GM19463 (cell line): ENCODE results near the gene ZNF474.

Experiments
- ATAC-seq: cut with Tn5 transposase; IDR thresholded peaks from one replicate; pipeline ENCODE4 v1.9.1; 2021; ENCODE audit warnings: mild to moderate bottlenecking, moderate library complexity; ENCODE audit not compliant: unreplicated experiment

The ZNF474 gene

DNA sequence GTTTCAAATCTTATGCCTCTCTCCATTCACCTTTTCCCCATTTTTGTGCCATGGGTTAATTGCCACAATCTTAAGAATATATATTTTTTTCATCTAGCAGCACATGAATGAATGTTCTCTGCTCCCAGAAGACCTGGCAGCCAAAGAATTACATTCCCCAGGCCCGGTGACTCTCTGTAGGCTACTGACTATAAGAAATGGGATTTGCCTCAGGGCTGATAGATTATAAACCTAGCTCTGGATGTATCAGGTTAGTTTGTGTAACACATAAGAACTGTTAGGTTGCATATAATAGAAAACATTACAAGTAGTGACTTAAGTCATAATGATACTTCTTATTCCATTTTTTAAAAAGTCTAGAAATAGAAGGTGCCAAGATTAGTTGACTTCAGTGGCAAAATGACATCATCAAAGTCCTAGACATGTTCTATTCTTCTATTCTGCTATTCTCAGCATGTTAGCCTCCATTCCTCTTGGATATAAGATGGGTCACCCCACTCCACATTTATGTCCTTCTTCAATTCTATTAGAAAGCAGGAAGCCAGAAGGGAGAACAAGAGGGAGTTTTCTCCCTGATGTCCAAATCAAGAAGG lies 10.9 kb upstream of the ZNF474 start:
- no peak for ATAC-seq

DNA sequence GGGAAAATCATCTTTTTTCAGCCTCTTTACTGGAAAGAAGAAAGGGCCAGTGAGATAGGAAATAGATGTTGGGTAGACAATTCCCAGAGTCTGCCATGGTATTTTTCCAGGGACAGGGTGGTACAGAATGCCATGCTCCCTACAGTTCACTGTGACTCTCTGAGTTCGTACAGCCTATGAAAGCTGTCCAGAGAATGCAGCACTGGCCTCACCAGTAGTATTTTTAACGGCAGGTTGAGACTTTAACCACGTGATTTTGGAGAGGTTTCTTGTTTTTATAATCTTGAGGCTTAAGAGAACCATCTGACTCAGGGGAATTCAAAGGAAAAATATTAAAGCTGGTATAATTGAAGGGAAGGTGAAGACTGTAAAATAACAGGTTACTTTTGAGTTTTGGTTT lies 10.1 kb upstream of the ZNF474 start:
- ATAC-seq = no peak

GRCh38 chr5:122120493-122120892 lies 8.9 kb upstream of the ZNF474 start:
- no peak for ATAC-seq

DNA sequence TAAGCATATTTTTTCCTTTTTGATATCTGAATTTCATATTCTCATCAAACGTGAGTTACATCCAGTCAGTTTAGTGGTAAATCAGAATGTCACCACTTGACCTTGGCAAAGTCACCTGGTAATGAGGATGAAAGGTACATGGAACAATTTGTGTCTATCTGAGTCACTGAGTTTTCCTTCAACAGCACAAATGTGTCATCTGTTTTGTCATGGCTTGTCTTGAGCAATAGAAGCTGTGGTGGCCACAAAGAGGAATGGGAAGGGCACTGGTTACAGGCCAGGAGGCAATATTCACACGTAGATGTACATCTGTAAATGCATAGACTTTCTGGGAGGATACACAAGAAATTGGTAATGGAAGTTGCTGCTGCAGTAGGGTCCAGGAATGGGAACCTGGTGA lies 8.4 kb upstream of the ZNF474 start:
- no peak for ATAC-seq

GRCh38 chr5:122121479-122122465 lies 7.6 kb upstream of the ZNF474 start:
- no peak for ATAC-seq

- ATAC-seq = no peak
Measured at GRCh38 chr5:122124766-122125165, 4.6 kb upstream of the ZNF474 start.

DNA sequence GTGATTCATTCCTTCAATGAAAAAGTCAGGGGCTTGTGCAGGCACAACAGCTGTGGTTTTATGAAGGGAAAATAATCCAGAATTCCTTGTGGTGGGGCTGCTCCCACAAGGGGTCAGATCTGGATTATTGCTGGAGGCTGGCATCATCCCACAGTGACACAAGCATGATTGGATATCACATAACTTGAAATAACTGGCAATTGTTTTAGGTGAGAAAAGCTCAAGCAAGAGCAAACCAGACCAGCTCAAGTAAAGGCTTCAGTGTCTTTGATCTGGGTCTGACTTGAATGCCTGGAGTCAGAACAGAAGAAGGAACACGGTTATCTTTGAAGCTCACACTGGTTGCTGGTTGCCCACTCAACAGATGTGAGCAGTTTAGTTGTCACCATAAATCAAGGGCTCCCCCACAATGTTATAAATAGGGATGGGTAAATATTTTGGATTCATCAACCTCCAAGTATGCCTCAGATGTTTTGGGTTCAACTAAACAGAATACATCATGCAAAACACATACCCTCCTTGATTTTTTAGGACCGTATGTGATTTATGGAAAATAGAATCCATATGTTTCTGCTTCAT lies 3.1 kb upstream of the ZNF474 start:
- ATAC-seq = no peak

GRCh38 chr5:122126756-122127321 lies 2.5 kb upstream of the ZNF474 start:
- no peak for ATAC-seq

- no peak for ATAC-seq
Measured at GRCh38 chr5:122130152-122130551, 806 bp downstream of the ZNF474 start.

DNA sequence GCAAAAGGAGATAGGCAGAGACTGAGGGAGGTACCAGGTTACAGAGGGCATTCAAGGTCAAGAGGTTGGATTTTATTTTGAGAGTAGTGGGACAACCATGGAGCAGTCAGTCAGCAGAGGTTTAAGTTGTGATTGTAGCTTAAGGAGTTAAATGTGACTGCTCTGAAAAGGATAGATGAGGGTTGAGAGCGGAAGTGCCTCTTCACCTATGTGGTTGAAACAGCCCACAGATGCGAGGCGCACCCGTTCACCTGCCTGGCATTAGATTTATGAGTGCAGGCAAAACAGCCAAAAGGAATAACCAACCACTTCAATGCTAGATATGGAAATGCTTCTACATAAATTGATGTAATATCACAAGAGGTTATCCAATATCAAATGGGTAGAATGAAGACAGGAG lies 8.4 kb downstream of the ZNF474 start:
- no peak for ATAC-seq

DNA sequence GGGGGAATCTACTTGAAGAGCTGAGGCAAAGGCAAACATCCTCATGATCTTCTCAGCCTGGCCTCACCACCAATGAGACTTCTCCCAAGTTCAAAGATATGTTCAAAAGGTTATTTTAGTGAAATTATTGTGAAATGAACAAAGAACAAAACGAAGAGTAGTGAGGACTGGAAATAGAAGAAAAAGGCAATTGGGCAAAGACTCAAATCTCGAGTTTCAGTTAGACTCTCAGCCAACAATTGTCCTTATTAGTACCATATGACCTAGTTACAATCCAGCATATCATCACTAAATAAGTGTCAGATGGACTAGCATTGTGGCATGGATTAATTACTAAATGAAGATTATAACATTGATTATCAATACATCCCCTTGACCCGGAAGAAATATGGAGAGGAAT lies 9.0 kb downstream of the ZNF474 start:
- ATAC-seq = no peak

DNA sequence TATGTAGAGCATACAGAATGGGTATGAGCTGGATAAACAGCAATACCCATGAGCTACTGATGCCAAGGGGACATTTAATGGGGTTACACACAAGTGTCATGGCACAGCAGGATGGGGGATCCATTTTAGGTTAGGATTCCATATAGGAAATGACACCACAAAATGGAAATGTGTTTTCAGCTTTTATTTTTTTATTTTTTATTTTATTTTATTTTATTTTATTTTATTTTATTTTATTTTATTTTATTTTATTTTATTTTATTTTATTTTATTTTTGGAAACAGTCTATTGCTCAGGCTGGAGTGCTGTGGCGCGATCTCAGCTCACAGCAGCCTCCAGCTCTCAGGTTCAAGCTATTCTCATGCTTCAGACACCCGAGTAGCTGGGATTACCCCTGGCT lies 11.6 kb downstream of the ZNF474 start:
- ATAC-seq = no peak

DNA sequence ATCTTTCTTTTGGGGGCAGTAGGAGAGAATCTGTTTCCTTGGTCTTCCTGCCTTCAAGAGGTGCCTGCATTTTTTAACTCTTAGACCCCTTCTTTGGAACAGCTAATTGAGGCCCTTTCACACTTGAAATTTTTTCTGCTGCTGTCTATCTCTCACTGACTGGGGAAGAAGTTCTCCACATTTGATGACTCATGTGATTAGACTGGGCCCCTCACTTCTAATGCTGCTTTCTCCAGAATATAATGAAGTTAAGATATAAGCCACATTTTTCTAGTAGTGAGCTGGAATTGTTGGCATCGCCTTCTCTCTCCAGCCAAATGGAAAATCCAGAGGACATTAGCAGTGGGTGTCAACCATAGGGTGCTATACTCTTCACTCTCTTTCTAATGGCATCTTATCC lies 12.4 kb downstream of the ZNF474 start:
- no peak for ATAC-seq

- ATAC-seq = no peak
Measured at GRCh38 chr5:122142480-122143164, 13.3 kb downstream of the ZNF474 start.

- no peak for ATAC-seq
Measured at GRCh38 chr5:122144236-122144635, 14.9 kb downstream of the ZNF474 start.

DNA sequence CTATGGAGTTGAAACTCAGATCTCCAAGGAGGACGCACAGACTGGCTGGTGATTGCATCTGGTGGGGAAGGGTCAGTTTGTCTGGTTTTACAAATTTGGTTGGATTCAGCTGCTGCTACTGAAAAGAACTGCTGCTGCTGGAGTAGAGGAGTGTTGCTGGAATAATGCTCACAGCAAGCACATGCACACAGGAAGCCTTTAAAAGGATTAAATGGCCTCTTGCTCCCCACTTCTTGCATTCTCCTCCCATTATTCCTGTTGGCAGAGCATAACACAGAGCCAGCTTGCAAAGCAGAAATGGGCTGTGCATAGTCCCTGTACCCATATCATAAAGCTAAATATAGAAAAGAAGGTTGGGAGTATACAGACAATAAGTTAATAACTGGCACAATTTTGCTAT lies 16.6 kb downstream of the ZNF474 start:
- ATAC-seq = no peak

DNA sequence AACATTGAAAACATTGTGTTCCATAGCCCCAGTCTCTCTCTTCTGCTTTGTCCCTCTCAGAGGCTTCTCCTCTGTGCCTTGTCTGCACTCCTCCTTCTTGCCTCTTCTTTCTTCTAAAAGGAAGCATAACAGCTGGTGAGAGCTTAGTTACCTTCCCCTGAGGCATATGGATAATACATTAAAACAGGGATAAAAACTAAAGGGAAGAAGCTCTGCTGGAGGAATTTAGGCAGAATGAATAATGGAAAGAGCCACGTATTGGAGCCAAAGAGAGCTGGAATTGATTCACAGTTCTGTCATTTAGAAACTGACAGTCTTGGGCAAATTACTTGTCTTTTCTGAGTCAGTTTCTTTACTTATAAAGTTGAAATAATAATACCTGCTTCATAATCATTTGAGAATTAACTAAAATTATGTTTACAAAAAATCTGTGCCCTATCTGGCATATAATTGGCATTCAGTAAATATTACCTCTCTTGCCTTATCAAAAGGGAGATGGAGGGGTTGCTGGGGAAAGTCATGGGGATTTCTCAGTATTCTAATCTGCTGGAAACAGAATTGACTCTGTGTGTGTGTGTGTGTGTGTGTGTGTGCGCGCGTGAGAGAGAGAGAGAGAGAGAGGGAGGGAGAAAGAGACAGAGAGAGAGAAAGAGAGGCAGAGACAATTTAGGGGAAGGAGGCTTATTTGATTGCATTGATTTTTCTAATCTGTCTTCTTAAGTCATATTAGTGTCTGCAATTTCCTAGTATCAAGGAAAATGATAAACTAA lies 20.2 kb downstream of the ZNF474 start:
- no peak for ATAC-seq

DNA sequence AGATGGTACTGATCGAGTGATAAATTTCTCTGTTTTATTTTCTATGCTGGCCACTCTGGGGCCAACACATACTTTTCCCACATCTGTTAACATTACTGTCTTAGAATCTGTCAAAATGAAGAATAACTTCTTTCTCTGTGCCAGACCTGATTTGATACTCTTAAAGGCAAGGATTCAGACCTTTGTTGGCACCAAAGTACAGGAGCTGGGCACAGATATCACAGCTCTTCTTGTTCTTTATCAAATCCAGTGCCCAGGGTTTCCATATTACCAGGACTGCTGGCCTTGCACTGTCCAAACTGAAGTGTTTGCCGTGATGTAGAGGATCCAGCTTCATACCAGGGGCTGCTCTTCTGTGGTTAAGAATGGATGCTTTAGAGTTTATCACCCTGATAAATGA lies 20.9 kb downstream of the ZNF474 start:
- ATAC-seq = no peak

DNA sequence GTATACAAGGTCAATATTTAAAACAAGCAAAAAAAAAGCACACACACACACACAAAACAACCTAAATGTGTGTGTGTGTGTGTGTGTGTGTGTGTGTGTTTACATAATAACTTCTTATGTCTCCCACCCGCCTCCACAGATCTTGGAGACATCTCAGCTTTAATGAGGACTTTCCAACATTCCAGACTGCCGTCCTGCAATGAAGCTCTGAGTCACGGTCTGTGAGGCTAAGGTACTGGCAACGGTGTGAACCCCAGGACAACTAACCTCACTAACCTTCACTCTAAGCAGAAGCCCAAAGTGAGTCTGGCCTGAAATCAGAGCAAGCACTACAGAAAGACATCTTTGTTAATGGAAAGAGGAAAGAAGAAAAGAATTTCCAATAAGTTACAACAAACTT lies 22.3 kb downstream of the ZNF474 start:
- ATAC-seq = no peak

DNA sequence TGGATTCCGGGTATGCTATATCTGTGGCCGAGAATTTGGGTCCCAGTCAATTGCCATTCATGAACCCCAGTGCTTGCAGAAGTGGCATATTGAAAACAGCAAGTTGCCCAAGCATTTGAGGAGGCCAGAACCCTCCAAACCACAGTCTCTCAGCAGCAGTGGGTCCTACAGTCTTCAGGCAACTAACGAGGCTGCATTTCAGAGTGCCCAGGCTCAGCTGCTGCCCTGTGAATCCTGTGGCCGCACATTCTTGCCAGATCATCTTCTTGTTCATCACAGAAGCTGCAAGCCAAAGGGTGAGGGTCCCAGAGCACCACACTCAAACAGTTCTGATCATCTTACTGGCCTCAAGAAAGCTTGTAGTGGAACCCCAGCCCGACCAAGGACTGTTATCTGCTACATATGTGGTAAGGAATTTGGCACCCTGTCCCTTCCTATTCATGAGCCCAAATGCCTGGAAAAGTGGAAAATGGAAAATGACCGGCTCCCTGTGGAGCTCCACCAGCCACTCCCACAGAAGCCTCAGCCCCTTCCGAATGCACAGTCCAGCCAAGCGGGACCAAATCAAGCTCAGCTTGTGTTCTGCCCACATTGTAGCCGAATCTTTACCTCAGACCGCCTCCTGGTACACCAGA lies 23.0 kb downstream of the ZNF474 start:
- ATAC-seq = no peak
